ENCODE measurements around the gene EHHADH. TPM values are rescaled to one million over a fixed set of nuclear protein-coding genes. Genes with fewer than 3 reads are reported as not detected.

Gene EHHADH
- total and polyA plus RNA-seq, 9 of the 15 experiments (the other 6 are each of a cell fraction or from before 2014, with no cell fraction given), result 3.6 to 6.4 (median 5.4) TPM

DNA sequence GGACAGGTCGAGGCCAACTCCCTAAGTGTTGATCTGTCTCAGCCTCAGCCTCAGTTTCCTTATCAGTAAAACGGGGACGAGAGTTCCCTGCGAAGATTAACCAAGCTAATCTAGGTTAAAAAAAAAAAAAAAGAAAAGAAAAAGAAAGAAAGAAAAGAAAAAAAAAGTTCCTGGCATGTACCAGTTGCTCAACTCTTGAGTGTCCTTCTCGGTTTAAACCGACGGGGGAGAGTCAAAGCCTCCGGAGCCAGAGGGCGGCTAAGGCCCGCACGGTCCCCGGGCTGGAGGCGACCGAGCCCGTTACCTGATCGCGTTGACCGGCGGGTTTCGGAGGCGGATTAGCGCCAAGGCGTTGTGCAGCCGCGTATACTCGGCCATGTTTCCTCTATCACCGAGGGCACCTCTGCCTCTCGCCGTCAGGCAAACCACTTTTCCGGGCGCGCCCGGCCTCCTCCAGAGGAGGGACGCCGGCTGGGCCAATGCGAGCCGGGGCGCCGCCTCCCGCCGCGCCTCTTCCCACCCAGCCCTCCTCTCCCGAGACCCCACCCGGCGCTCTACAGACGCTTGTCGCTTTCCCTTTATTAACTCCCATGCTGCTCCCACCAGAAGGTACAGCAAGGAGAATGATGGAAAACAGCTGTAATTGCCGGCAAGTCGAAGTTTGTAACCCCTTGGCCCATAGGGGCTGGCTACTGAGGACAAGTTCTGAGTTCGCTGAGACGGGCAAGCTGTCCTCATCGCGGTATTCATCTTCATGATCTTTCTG lies at the start of gene EHHADH (continued):
- TF ChIP-seq ZNF318 (IDR thresholded peaks at IDR 0.05; ENCODE audit: borderline replicate concordance in 1 of 2, low read depth in 1 of 2) (no peak), ZNF696 (CRISPR knock-in tag; conservative IDR thresholded peaks at IDR 0.05) (no peak), ZNF121 (CRISPR knock-in tag; conservative IDR thresholded peaks at IDR 0.05) (no peak), NCOA1 (IDR thresholded peaks at IDR 0.05; ENCODE audit: low read depth) (no peak), SREBF2 (CRISPR knock-in tag; IDR thresholded peaks at IDR 0.05) (no peak), ZNF512 (tag; IDR thresholded peaks at IDR 0.05) (no peak), KAT2B (IDR thresholded peaks at IDR 0.05; ENCODE audit: low read depth, low read length) (no peak), TAF15 (IDR thresholded peaks at IDR 0.05; ENCODE audit: low read depth, low read length) (no peak), DMBX1 (CRISPR knock-in tag; IDR thresholded peaks at IDR 0.05; ENCODE audit: borderline replicate concordance) (no peak; the same call in 1 of the 2 replicates), RHOXF2B (CRISPR knock-in tag; conservative IDR thresholded peaks at IDR 0.05) (no peak), RBM25 (IDR thresholded peaks at IDR 0.05; ENCODE audit: low read depth, low read length, severe bottlenecking) (no peak), BCOR (IDR thresholded peaks at IDR 0.05) (peak; percentile 69; the same call in 1 of the 2 replicates), HES1 (IDR thresholded peaks at IDR 0.05; ENCODE audit: low read depth) (no peak), ZNF175 (CRISPR knock-in tag; IDR thresholded peaks at IDR 0.05; ENCODE audit: low read depth) (no peak), CCAR2 (IDR thresholded peaks at IDR 0.05; ENCODE audit: low read depth, low read length) (no peak)
- TF ChIP-seq, protein P1, sequence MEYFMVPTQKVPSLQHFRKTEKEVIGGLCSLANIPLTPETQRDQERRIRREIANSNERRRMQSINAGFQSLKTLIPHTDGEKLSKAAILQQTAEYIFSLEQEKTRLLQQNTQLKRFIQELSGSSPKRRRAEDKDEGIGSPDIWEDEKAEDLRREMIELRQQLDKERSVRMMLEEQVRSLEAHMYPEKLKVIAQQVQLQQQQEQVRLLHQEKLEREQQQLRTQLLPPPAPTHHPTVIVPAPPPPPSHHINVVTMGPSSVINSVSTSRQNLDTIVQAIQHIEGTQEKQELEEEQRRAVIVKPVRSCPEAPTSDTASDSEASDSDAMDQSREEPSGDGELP (CRISPR knock-in tag; IDR thresholded peaks at IDR 0.05; ENCODE audit: borderline replicate concordance), result peak; percentile 75; the same call in 1 of the 2 replicates

All from K562 (cell line).